HG02973 (cell line): ENCODE data around the gene EARS2.
"Not testable (repeated sequence)": the region's sequence is repeated elsewhere in the genome, so short reads cannot be mapped to it uniquely, and the experiment has no call there.

Experiments
- ATAC-seq: cut with Tn5 transposase; IDR thresholded peaks from one replicate; pipeline ENCODE4 v1.9.1; 2021; ENCODE audit warnings: moderate library complexity; ENCODE audit not compliant: unreplicated experiment

The EARS2 gene

GRCh38 chr16:23485257-23485614 lies 71.9 kb downstream of the EARS2 start:
- ATAC-seq, result no peak

- ATAC-seq, result no peak
Measured at GRCh38 chr16:23484510-23485256, 72.5 kb downstream of the EARS2 start.

GRCh38 chr16:23483492-23483891 lies 73.7 kb downstream of the EARS2 start:
- ATAC-seq, result not testable (repeated sequence)

- no peak for ATAC-seq
Measured at GRCh38 chr16:23482778-23483177, 74.4 kb downstream of the EARS2 start.

GRCh38 chr16:23480257-23480656 lies 76.9 kb downstream of the EARS2 start:
- ATAC-seq, result no peak

GRCh38 chr16:23479138-23479537 lies 78.0 kb downstream of the EARS2 start:
- no peak for ATAC-seq

- no peak for ATAC-seq
Measured at GRCh38 chr16:23478566-23478965, 78.6 kb downstream of the EARS2 start.

- ATAC-seq, result no peak
Measured at GRCh38 chr16:23476289-23476688, 80.9 kb downstream of the EARS2 start.
